HG03442 (cell line): ENCODE results near the gene COL23A1.
A peak's percentile ranks its signal among the peaks of the same experiment; 100 is the strongest.
"Not testable (repeated sequence)": the region's sequence is repeated elsewhere in the genome, so short reads cannot be mapped to it uniquely, and the experiment has no call there.

Source experiments
- ATAC-seq: cut with Tn5 transposase; IDR thresholded peaks from one replicate; pipeline ENCODE4 v1.9.1; 2021; ENCODE audit warnings: mild to moderate bottlenecking, moderate library complexity; ENCODE audit not compliant: unreplicated experiment

COL23A1 gene

GRCh38 chr5:178208540-178209227 is 381.5 kb downstream of the COL23A1 start:
- ATAC-seq = no peak

GRCh38 chr5:178207917-178208280 is 382.3 kb downstream of the COL23A1 start:
- ATAC-seq = no peak

DNA sequence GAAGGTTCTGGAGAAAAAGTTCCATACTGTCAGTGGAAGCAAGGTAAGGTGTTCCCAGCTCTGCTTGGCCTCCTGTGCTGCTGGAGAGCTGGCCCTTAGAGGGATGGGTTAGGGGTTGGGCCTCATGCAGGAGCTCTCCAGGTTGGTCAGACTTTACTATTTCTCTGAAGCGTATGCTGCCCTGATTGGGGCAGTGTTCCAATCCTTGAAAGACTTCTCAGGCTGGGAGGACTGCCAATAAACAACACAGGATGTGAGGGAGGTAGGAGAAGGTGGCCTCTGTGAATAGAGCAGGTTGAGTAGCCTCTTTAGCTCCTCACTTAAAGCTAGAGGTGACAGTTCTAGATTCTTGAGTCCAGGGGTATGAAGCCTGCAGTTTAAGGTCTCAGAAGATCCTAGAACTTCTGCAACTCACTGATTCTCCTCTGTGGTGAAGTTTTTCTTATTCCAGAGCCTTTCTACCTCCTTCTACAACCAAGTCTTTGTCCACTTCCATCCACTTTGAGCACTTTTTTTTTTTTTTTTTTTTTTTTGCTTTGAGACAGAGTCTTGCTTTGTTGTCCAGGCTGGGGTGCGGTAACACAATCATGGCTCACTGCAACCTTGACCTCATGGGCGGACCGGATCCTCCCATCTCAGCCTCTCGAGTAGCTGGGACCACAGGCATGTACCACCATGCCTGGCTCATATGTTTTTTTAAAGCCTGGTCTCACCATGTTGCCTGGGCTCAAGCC is 382.8 kb downstream of the COL23A1 start:
- ATAC-seq = no peak

DNA sequence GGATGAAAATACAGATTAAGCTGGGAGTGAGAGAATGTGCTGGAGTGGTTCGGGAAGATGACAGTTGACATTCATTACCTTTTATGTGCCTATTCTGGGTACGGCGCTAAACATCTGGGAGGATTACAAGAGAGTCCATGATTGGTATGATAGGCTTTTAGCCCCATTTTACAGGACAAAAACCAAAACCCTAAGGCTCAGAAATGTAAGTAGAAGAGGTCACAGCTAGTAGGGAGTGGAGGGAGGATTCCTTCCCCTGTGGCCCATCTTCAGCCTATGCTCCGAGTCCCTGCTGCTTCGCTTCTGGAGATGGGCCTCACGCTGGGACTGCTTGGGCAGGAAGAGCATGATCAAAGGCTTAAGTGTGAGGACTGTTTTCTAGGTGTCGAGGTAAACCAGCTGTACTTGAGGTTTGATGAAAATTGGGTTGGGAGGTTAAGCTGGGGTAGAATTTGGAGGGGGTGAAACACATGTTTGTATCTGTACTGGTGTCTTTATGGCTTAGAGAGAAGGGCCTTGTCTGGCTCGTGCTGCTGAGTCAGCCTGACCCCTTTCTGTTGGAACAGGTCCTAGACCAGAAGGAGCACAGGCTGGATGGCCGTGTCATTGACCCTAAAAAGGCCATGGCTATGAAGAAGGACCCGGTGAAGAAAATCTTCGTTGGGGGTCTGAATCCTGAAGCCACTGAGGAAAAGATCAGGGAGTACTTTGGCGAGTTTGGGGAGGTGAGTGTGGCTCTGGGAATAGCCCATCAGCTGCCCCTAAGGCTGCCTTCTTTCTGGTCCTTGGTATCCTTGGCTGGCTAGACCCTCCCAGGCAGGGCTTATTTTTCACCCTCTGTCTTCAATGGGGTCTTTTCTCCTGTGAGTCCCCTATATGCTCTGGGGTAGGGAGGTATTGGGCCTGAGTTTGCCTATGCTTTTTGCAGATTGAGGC is 383.8 kb downstream of the COL23A1 start:
- no peak for ATAC-seq

GRCh38 chr5:178205749-178206047 is 384.5 kb downstream of the COL23A1 start:
- no peak for ATAC-seq

DNA sequence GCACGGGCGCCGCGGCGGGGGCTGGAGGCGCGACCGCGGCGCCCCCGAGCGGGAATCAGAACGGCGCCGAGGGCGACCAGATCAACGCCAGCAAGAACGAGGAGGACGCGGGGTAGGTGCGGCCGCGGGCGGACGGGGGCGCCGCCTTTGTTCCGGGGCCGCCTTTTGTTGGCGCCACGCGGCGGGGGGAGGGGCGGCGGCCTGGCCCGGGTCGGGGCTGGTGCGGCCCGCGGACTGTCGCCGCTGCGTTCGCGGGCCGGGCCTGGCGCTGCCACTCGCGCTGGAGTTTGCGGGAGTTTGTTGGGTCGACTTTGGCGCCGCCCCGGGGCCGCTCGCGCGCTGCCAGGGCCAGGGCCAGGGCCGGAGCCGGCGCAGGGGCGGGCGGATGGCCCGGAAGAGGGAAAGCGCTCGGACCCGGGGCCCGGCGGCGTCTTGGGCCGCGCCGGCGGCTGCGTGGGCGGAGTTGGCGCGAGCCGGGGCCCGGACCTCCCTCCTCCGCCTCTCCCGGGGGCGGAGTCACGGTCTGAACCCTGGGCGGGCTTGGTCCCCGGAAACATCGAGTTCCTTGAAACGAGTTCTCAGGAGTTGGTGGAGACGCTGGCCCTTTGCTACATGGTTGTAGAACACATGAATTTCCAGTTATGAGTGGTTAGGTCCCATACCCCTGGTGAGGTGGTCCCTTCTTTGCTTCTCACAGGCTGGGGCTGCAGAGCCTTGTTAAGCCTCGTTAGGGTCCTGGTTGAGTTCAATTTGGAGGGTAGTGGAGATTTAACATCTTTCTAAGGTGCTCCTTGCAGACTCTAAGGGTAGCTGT is 385.1 kb downstream of the COL23A1 start:
- peak; percentile 38 for ATAC-seq

GRCh38 chr5:178204182-178204934 is 385.8 kb downstream of the COL23A1 start, which contains the start of gene HNRNPAB:
Gene HNRNPAB, plus strand, starts transcription at chr5:178204533. Its CDS starts 305 bp downstream, at chr5:178204838.
- ATAC-seq = peak; percentile 82

DNA sequence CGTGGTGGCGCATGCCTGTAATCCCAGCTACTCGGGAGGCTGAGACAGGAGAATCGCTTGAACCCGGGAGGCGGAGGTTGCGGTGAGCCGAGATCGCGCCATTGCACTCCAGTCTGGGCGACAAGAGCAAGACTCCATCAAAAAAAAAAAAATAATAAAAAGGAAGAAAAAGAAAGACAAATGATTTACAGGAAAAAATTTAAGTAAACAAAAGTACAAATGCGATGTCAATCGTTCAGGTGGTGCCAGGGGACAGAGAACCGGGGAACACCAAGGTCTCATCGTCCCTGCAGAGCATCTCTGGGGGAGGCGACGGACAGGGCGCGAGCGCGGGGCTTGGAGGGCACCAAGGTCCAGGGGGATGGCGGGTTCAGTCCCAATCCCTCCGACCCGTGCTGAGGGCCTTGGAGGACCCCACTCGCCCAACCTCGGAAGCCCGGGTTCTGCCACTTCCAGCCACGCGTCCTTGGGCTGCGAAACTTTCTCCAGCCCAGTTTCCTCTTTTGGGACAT is 386.5 kb downstream of the COL23A1 start:
- no peak for ATAC-seq

DNA sequence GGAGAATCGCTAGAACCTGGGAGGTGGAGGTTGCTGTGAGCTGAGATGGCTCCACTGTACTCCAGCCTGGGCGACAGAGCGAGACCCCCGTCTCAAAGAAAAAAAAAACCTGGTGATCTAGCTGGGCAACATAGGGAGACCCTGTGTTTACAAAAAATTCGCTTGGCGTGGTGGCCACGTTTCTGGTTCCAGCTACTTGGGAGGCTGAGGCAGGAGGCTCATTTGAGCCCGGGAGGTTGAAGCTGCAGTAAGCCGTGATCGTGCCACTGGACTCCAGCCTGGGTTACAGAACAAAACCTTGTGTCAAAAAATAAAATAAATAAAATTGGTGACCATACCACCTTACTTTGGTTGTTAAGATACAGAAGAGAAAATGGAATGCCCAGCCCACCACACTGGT is 387.7 kb downstream of the COL23A1 start:
- ATAC-seq = no peak

DNA sequence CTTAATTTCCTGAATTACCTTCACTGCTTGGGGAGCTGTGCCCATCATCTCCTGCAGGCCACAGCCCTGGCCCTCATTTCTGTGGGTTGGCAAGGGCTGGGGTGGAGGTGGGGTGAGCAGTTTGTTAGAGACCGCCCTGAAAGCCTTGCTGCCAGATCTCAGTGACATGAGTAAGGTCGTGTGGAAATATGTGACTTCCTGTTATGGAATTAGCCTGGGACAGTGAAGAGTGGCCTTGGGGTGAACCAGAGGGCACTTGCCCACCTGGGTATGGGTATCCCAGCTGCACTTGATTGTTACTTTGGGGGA is 388.3 kb downstream of the COL23A1 start:
- no peak for ATAC-seq

DNA sequence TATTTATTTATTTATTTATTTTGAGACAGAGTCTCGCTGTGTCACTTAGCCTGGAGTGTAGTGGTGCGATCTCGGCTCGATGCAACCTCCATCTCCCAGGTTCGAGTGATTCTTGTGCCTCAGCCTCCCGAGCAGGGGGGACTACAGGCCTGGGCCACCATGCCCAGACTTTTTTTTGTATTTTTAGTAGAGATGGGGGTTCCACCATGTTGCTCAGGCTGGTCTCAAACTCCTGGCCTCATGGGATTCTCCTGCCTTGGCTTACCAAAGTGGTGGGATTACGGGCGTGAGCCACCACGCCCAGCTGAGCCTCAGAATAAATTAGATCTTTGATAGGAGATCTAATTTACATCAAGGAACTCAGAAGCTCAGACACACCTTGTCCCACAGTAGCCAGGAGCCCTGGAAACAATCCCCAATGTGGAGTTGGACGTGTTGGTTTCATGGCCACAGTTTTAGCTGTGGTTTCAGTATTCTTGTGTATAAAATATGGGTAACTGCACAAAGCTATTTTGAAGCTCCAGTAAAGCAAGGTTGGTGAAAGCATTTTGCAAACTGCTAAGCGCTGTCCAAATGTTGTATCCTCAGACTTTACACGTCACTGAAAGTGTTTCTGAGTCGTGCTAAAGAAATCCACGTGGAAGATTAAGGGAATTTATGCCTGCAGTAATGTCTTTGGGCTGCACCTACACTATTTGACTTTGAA is 388.8 kb downstream of the COL23A1 start:
- ATAC-seq = no peak

- no peak for ATAC-seq
Observed at GRCh38 chr5:178199581-178200434, 390.4 kb downstream of the COL23A1 start.

GRCh38 chr5:178198706-178199105 is 391.5 kb downstream of the COL23A1 start:
- ATAC-seq = no peak

DNA sequence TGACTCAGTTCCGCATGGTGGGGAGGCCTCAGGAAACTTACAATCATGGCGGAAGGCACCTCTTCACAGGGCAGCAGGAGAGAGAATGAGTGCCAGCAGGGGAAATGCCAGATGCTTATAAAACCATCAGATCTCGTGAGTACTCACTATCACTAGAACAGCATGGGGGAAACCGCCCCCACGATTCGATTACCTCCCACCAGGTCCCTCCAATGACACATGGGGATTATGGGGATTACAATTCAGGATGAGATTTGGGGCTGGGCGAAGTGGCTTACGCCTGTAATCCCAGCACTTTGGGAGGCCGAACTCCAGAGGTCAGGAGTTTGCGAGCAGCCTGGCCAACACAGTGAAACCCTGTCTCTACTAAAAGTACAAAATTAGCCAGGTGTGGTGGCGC is 392.0 kb downstream of the COL23A1 start:
- not testable (repeated sequence) for ATAC-seq

DNA sequence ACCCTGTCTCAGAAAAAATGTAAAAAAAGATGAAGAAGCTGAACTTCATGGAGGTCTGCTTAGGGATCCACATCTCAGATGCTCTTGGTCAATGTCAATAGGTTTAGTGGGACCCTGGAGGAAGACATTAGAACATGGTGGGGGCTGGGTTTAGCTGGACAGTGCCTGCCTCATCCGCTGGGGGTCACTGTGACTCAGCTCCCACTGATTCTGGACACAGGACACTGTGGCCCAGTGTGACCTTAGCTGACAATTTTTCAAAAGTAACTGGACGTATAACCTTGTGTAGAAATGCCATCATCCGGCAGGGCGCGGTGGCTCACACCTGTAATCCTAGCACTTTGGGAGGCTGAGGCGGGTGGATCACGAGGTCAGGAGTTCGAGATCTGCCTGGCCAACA is 393.2 kb downstream of the COL23A1 start:
- ATAC-seq = no peak

- ATAC-seq = no peak
Observed at GRCh38 chr5:178196281-178196812, 393.8 kb downstream of the COL23A1 start.

GRCh38 chr5:178194026-178194425 is 396.2 kb downstream of the COL23A1 start:
- ATAC-seq = no peak

- ATAC-seq = no peak
Observed at GRCh38 chr5:178193251-178193809, 396.9 kb downstream of the COL23A1 start.
